GM23338 (cell line): ENCODE results near the gene CASP3. TPM values are rescaled to one million over a fixed set of nuclear protein-coding genes. Genes with fewer than 3 reads are reported as not detected.

Experiments used
- ATAC-seq: fragments of 200-7000 bp; cut with Tn5 transposase; 3 replicates; pipeline ENCODE4 v1.9.1; 2020
- DNase-seq: peaks from one replicate; pipeline ENCODE4 v3.0.0-alpha.2; 2015; ENCODE audit warnings: low spot score
- H2AFZ ChIP-seq: fragments of 200-600 bp; sonication (generic); 2 replicates; pipeline ENCODE4 v1.8.0; 2016; ENCODE audit warnings: antibody characterized with exemption, mild to moderate bottlenecking, moderate library complexity
- H3F3A ChIP-seq: fragments of 200-600 bp; sonication (generic); replicated peaks from 2 replicates; pipeline ENCODE4 v1.8.0; 2017; ENCODE audit warnings: antibody characterized with exemption, mixed run types, low read depth
- H3K27ac ChIP-seq: fragments of 200-600 bp; sonication (generic); 2 replicates; pipeline ENCODE4 v1.6.1; 2016; ENCODE audit warnings: low read depth
- H3K27me3 ChIP-seq: fragments of 200-600 bp; sonication (generic); 2 replicates; pipeline ENCODE4 v1.8.0; 2016; ENCODE audit warnings: mild to moderate bottlenecking, mixed run types, moderate library complexity; ENCODE audit not compliant: insufficient read depth
- H3K36me3 ChIP-seq: fragments of 200-600 bp; sonication (generic); 2 replicates; pipeline ENCODE4 v1.8.0; 2016; ENCODE audit warnings: mild to moderate bottlenecking; ENCODE audit not compliant: insufficient read depth
- H3K4me1 ChIP-seq: fragments of 200-600 bp; sonication (generic); 2 replicates; pipeline ENCODE4 v1.8.0; 2016; ENCODE audit warnings: mild to moderate bottlenecking, moderate library complexity; ENCODE audit not compliant: insufficient read depth
- H3K4me2 ChIP-seq: fragments of 200-600 bp; sonication (generic); 2 replicates; pipeline ENCODE4 v1.7.1; 2017; ENCODE audit warnings: mixed run types
- H3K4me3 ChIP-seq: fragments of 200-600 bp; sonication (generic); 2 replicates; pipeline ENCODE4 v1.6.1; 2016; ENCODE audit warnings: mixed run types
- H3K79me2 ChIP-seq: fragments of 200-600 bp; sonication (generic); replicated peaks from 2 replicates; pipeline ENCODE4 v1.8.0; 2017; ENCODE audit warnings: mild to moderate bottlenecking; ENCODE audit not compliant: insufficient read depth
- H3K9me2 ChIP-seq: fragments of 200-600 bp; sonication (generic); 2 replicates; pipeline ENCODE4 v1.8.0; 2017; ENCODE audit not compliant: insufficient read depth
- H4K20me1 ChIP-seq: fragments of 200-600 bp; sonication (generic); replicated peaks from 2 replicates; pipeline ENCODE4 v1.8.0; 2017; ENCODE audit warnings: mild to moderate bottlenecking; ENCODE audit not compliant: insufficient read depth
- H3K27ac Mint-ChIP-seq: 2 replicates; pipeline ENCODE4 v1.8.0; 2020; ENCODE audit warnings: inconsistent platforms, mild to moderate bottlenecking, moderate library complexity, mixed read lengths
- H3K27me3 Mint-ChIP-seq: 3 replicates; pipeline ENCODE4 v1.8.0; 2022; ENCODE audit warnings: low read depth, mild to moderate bottlenecking, moderate library complexity, mixed read lengths, inconsistent platforms; ENCODE audit not compliant: insufficient read depth, poor library complexity
- H3K36me3 Mint-ChIP-seq: 3 replicates; pipeline ENCODE4 v1.8.0; 2021; ENCODE audit warnings: low read depth, mild to moderate bottlenecking, inconsistent platforms, moderate library complexity, mixed read lengths
- H3K4me1 Mint-ChIP-seq: 3 replicates; pipeline ENCODE4 v1.8.0; 2020; ENCODE audit warnings: mild to moderate bottlenecking, inconsistent platforms, mixed read lengths
- H3K4me3 Mint-ChIP-seq: 3 replicates; pipeline ENCODE4 v1.8.0; 2021; ENCODE audit warnings: moderate library complexity, mild to moderate bottlenecking, inconsistent platforms, mixed read lengths
- H3K9me3 Mint-ChIP-seq: 3 replicates; pipeline ENCODE4 v1.8.0; 2020; ENCODE audit warnings: moderate library complexity, mild to moderate bottlenecking, inconsistent platforms, mixed read lengths
- CREB1 ChIP-seq: fragments of 250-450 bp; sonication (Bioruptor Pico); IDR thresholded peaks from 2 replicates; pipeline ENCODE4 v1.5.0; 2020; ENCODE audit warnings: low read depth, mild to moderate bottlenecking, moderate library complexity
- ETS1 ChIP-seq: IDR thresholded peaks from 2 replicates; pipeline ENCODE4 v1.6.1; 2016; ENCODE audit warnings: antibody characterized with exemption
- EZH2phosphoT487 ChIP-seq: fragments of 200-600 bp; sonication (generic); IDR thresholded peaks from one replicate; pipeline ENCODE4 v1.8.1; 2018; ENCODE audit warnings: antibody characterized with exemption; ENCODE audit not compliant: unreplicated experiment
- NANOG ChIP-seq: IDR thresholded peaks from 2 replicates; pipeline ENCODE4 v1.6.1; 2016; ENCODE audit warnings: antibody characterized with exemption, borderline replicate concordance
- POLR2AphosphoS5 ChIP-seq: IDR thresholded peaks from 2 replicates; pipeline ENCODE4 v1.6.1; 2016; ENCODE audit warnings: antibody characterized with exemption, low read depth
- REST ChIP-seq: IDR thresholded peaks from one replicate; pipeline ENCODE4 v1.6.1; 2018; ENCODE audit warnings: antibody characterized with exemption; ENCODE audit not compliant: unreplicated experiment
- STAT1 ChIP-seq: IDR thresholded peaks from one replicate; pipeline ENCODE4 v1.6.1; 2016; ENCODE audit warnings: antibody characterized with exemption; ENCODE audit not compliant: unreplicated experiment
- ZNF114 ChIP-seq: fragments of 250-450 bp; sonication (Bioruptor Pico); IDR thresholded peaks from 2 replicates; pipeline ENCODE4 v1.5.0; 2020; ENCODE audit warnings: mild to moderate bottlenecking, moderate library complexity
- ZNF462 ChIP-seq: fragments of 250-450 bp; sonication (Bioruptor Pico); IDR thresholded peaks from 2 replicates; pipeline ENCODE4 v1.5.0; 2020; ENCODE audit warnings: mild to moderate bottlenecking, moderate library complexity
- polyA plus RNA-seq: library from polyadenylated mRNA; unstranded; fragments of >200 nt; fragmentation: Nextera tagmentation; extraction: Ambion mirVana; gene quantifications from 2 replicates; pipeline ENCODE4 v1.2.1, GENCODE V29; 2016
- total RNA-seq: library from RNA; depleted of rRNA; stranded (reverse); fragments of >200 nt; shearing (Covaris generic); gene quantifications from 2 replicates; pipeline ENCODE4 v1.2.3, GENCODE V29; 2014

The CASP3 gene
- total and polyA plus RNA-seq, 2 experiments from 2014 or later, result 50.5 to 84.4 TPM

GRCh38 chr4:184688447-184688846 lies 39.2 kb upstream of the CASP3 start:
- ATAC-seq (peak; percentile 87), DNase-seq (peak; percentile 53)
- Histone ChIP-seq H3K36me3 (no peaks in the 10 kb centered on the region), H3K27me3 (no peaks in the 10 kb centered on the region), H3K79me2 (no peaks in the 10 kb centered on the region), H3K9me2 (no peaks in the 10 kb centered on the region), H3K4me1 (peaks cover 12% of the 10 kb centered on the region; the same call in 1 of the 2 replicates), H2AFZ (no peak overlapping the region), H3K4me3 (no peak overlapping the region), H3F3A (no peaks in the 10 kb centered on the region), H4K20me1 (no peaks in the 10 kb centered on the region), H3K27ac (peak overlapping the region; percentile 29; the same call in 1 of the 2 replicates), H3K4me2 (no peak overlapping the region)
- Mint-ChIP-seq H3K36me3 (peaks cover 16% of the 10 kb centered on the region; the same call in 2 of the 3 replicates), H3K4me1 (peaks cover 20% of the 10 kb centered on the region), H3K27ac (peak overlapping the region; percentile 91), H3K4me3 (no peak overlapping the region), H3K27me3 (peaks cover 7% of the 10 kb centered on the region), H3K9me3 (no peaks in the 10 kb centered on the region; the same call in 2 of the 3 replicates)
- no peak for TF ChIP-seq POLR2AphosphoS5
- no peak for TF ChIP-seq STAT1
- TF ChIP-seq EZH2phosphoT487, result no peak
- TF ChIP-seq ETS1, result no peak
- no peak for TF ChIP-seq REST
- TF ChIP-seq CREB1 (CRISPR knock-in tag), result no peak

GRCh38 chr4:184688005-184688404 lies 38.8 kb upstream of the CASP3 start:
- no peaks in the 10 kb centered on the region for H3F3A ChIP-seq
- H3K9me3 Mint-ChIP-seq, result no peaks in the 10 kb centered on the region; the same call in 2 of the 3 replicates
- H3K79me2 ChIP-seq, result no peaks in the 10 kb centered on the region
- peaks cover 7% of the 10 kb centered on the region for H3K27me3 Mint-ChIP-seq
- no peak for ATAC-seq
- H3K4me1 Mint-ChIP-seq, result peaks cover 20% of the 10 kb centered on the region
- peak overlapping the region; percentile 29; the same call in 1 of the 2 replicates for H3K27ac ChIP-seq
- no peak overlapping the region for H3K4me3 Mint-ChIP-seq
- H3K36me3 Mint-ChIP-seq, result peaks cover 15% of the 10 kb centered on the region; the same call in 2 of the 3 replicates
- no peaks in the 10 kb centered on the region for H3K27me3 ChIP-seq
- no peaks in the 10 kb centered on the region for H4K20me1 ChIP-seq
- peaks cover 12% of the 10 kb centered on the region; the same call in 1 of the 2 replicates for H3K4me1 ChIP-seq
- H3K4me2 ChIP-seq, result no peak overlapping the region
- H2AFZ ChIP-seq, result no peak overlapping the region
- H3K4me3 ChIP-seq, result no peak overlapping the region
- DNase-seq, result no peak
- no peaks in the 10 kb centered on the region for H3K9me2 ChIP-seq
- no peaks in the 10 kb centered on the region for H3K36me3 ChIP-seq
- H3K27ac Mint-ChIP-seq, result peak overlapping the region; percentile 91
- no peak for TF ChIP-seq NANOG
- TF ChIP-seq ZNF462, result no peak
- TF ChIP-seq ETS1, result no peak
- TF ChIP-seq ZNF114 (CRISPR knock-in tag), result no peak
